Measurements from ENCODE around the gene LTBP2.

- no peak for TF ChIP-seq CTCF (IDR thresholded peaks at IDR 0.05 in 4 of 5, conservative IDR thresholded peaks at IDR 0.05 in 1 of 5)
- TF ChIP-seq POLR2A (IDR thresholded peaks at IDR 0.05): no peak
These were observed 149.0 kb downstream of the LTBP2 start for GRCh38 chr14:74462993-74463392.
